ENCODE measurements around the gene TBCCD1.

- TF ChIP-seq CREB1 (CRISPR knock-in tag; IDR thresholded peaks at IDR 0.05; ENCODE audit: low read depth) (no peak), EZH2phosphoT487 (IDR thresholded peaks at IDR 0.05; ENCODE audit: unreplicated experiment) (no peak), JUNB (IDR thresholded peaks at IDR 0.05; ENCODE audit: unreplicated experiment) (no peak), ZNF331 (CRISPR knock-in tag; IDR thresholded peaks at IDR 0.05; ENCODE audit: low read depth) (no peak), EZH2 (IDR thresholded peaks at IDR 0.05; ENCODE audit: low read depth, unreplicated experiment) (no peak), POLR2AphosphoS5 (IDR thresholded peaks at IDR 0.05; ENCODE audit: low read depth) (no peak), NANOG (IDR thresholded peaks at IDR 0.05; ENCODE audit: borderline replicate concordance) (no peak), ETS1 (IDR thresholded peaks at IDR 0.05) (no peak), STAT1 (IDR thresholded peaks at IDR 0.05; ENCODE audit: unreplicated experiment) (no peak)
- TF ChIP-seq, protein P1, sequence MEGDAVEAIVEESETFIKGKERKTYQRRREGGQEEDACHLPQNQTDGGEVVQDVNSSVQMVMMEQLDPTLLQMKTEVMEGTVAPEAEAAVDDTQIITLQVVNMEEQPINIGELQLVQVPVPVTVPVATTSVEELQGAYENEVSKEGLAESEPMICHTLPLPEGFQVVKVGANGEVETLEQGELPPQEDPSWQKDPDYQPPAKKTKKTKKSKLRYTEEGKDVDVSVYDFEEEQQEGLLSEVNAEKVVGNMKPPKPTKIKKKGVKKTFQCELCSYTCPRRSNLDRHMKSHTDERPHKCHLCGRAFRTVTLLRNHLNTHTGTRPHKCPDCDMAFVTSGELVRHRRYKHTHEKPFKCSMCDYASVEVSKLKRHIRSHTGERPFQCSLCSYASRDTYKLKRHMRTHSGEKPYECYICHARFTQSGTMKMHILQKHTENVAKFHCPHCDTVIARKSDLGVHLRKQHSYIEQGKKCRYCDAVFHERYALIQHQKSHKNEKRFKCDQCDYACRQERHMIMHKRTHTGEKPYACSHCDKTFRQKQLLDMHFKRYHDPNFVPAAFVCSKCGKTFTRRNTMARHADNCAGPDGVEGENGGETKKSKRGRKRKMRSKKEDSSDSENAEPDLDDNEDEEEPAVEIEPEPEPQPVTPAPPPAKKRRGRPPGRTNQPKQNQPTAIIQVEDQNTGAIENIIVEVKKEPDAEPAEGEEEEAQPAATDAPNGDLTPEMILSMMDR (conservative IDR thresholded peaks at IDR 0.05; ENCODE audit: low read depth in 2 of 2): no peak
- TF ChIP-seq, protein P2, sequence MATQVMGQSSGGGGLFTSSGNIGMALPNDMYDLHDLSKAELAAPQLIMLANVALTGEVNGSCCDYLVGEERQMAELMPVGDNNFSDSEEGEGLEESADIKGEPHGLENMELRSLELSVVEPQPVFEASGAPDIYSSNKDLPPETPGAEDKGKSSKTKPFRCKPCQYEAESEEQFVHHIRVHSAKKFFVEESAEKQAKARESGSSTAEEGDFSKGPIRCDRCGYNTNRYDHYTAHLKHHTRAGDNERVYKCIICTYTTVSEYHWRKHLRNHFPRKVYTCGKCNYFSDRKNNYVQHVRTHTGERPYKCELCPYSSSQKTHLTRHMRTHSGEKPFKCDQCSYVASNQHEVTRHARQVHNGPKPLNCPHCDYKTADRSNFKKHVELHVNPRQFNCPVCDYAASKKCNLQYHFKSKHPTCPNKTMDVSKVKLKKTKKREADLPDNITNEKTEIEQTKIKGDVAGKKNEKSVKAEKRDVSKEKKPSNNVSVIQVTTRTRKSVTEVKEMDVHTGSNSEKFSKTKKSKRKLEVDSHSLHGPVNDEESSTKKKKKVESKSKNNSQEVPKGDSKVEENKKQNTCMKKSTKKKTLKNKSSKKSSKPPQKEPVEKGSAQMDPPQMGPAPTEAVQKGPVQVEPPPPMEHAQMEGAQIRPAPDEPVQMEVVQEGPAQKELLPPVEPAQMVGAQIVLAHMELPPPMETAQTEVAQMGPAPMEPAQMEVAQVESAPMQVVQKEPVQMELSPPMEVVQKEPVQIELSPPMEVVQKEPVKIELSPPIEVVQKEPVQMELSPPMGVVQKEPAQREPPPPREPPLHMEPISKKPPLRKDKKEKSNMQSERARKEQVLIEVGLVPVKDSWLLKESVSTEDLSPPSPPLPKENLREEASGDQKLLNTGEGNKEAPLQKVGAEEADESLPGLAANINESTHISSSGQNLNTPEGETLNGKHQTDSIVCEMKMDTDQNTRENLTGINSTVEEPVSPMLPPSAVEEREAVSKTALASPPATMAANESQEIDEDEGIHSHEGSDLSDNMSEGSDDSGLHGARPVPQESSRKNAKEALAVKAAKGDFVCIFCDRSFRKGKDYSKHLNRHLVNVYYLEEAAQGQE (IDR thresholded peaks at IDR 0.05; ENCODE audit: unreplicated experiment): no peak
Observed at GRCh38 chr3:186549497-186549896, 17.6 kb downstream of the TBCCD1 start.

Data from GM23338 (cell line).